HG03196 (cell line): ENCODE data around the gene GSC.
"Not testable (repeated sequence)": the region's sequence is repeated elsewhere in the genome, so short reads cannot be mapped to it uniquely, and the experiment has no call there.

Experiments used
- ATAC-seq: cut with Tn5 transposase; IDR thresholded peaks from one replicate; pipeline ENCODE4 v1.9.1; 2021; ENCODE audit not compliant: unreplicated experiment

Gene GSC

GRCh38 chr14:94747739-94748138 lies 22.2 kb downstream of the GSC start:
- ATAC-seq: no peak

DNA sequence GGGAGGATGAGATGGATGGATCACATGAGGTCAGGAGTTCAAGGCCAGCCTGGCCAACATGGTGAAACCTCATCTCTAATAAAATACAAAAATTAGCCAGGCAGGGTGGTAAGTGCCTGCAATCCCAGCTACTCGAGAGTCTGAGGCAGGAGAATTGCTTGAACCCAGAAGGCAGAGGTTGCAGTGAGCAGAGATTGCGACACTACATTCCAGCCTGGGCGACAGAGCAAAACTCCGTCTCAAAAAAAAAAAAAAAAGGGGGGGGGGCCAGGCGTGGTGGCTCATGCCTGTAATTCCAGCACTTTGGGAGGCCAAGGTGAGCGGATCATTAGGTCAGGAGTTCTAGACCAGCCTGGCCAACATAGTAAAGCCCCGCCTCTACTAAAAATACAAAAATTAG lies 22.8 kb downstream of the GSC start:
- ATAC-seq: not testable (repeated sequence)

GRCh38 chr14:94746131-94746530 lies 23.8 kb downstream of the GSC start:
- ATAC-seq: no peak

GRCh38 chr14:94738751-94739150 lies 31.2 kb downstream of the GSC start:
- ATAC-seq: no peak

- no peak for ATAC-seq
Measured at GRCh38 chr14:94738097-94738496, 31.8 kb downstream of the GSC start.

DNA sequence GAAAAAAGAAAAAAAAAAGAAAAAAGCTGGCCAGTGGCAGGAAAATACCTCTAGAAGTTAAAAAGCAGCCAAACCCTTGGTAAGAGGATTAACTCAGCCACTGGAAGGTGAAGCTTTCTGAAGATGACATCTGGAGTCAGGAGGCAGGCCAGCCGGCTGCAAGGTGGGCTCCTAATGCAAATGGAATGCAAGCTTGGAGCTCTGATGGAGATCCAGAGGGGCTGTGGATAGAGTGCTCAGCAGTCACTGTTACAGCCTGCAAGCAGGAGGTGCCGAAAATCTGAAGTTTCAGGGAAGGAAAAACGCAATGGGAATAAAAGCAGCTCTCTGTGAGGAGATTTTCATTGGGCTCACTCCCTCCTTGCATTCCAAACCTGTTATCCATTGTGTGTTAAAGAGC lies 41.0 kb downstream of the GSC start:
- ATAC-seq: no peak

DNA sequence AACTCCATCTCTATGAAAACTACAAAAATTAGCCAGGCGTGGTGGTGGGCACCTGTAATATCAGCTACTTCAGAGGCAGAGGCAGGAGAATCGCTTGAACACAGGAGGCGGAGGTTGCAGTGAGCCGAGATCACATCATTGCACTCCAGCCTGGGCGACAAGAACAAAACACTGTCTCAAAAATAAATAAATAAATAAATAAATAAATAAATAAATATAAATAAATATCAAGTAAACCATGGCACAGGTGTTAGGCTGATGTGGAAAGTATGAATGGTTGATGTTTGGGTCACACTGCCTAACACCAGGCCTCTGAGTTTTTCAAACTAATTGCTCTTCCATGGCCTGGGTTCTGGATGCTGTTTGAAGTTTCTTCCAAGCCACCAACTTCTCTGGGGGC lies 41.5 kb downstream of the GSC start:
- ATAC-seq: not testable (repeated sequence)

GRCh38 chr14:94726649-94727048 lies 43.3 kb downstream of the GSC start:
- ATAC-seq: not testable (repeated sequence)

DNA sequence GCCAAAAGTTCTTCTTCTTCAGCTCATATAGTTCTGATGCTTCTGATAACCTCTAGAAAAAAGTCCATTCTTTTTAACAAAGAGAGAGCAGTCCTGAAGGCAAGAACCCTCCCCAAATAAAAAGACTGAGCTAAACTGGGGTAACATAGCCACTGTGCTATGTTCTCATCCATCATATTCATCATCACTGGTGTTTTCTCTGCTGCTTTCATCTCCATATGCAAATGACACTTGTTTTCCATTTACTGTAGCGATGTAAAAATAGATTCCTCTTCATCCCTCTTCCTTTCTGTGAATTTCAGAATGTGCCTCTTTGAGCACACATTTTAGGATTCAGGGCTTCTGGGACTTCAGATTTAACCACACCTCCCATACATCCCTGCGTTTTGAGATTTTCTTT lies 44.9 kb downstream of the GSC start:
- ATAC-seq: no peak

- ATAC-seq: no peak
Measured at GRCh38 chr14:94722397-94722796, 47.5 kb downstream of the GSC start.
